Hypothalamus (tissue), 51 donors: Measurements from ENCODE around the gene PACRG.

ENCODE experiments used
- DNase-seq, 51 donors: peaks; one replicate each; lab custom pipeline; 2025; lab: John Stamatoyannopoulos, UW

The PACRG gene

GRCh38 chr6:162773996-162774395, 46.2 kb downstream of the PACRG start:
- DNase-seq: no peak

- no peak for DNase-seq
Observed at GRCh38 chr6:162777091-162777490, 49.3 kb downstream of the PACRG start.

GRCh38 chr6:162778603-162779002, 50.8 kb downstream of the PACRG start:
- no peak for DNase-seq

- DNase-seq: no peak
Observed at GRCh38 chr6:162785632-162786242, 58.0 kb downstream of the PACRG start.

GRCh38 chr6:162798546-162799266, 70.9 kb downstream of the PACRG start:
- no peak for DNase-seq

- no peak for DNase-seq
Observed at GRCh38 chr6:162814426-162814973, 86.7 kb downstream of the PACRG start.

- DNase-seq: no peak
Observed at GRCh38 chr6:162817196-162817595, 89.4 kb downstream of the PACRG start.

GRCh38 chr6:162819284-162819683, 91.5 kb downstream of the PACRG start:
- no peak for DNase-seq

- peak in 1 of 51 donors; percentile 14 for DNase-seq
Observed at GRCh38 chr6:162821102-162821501, 93.3 kb downstream of the PACRG start.

- no peak for DNase-seq
Observed at GRCh38 chr6:162825597-162825996, 97.8 kb downstream of the PACRG start.

GRCh38 chr6:162829013-162829742, 101.4 kb downstream of the PACRG start:
- DNase-seq: no peak

GRCh38 chr6:162833776-162834175, 106.0 kb downstream of the PACRG start:
- no peak for DNase-seq

- DNase-seq: no peak
Observed at GRCh38 chr6:162845972-162846371, 118.2 kb downstream of the PACRG start.

- no peak for DNase-seq
Observed at GRCh38 chr6:162846723-162847122, 118.9 kb downstream of the PACRG start.

GRCh38 chr6:162849269-162849668, 121.5 kb downstream of the PACRG start:
- DNase-seq: peak in 17 of 51 donors; percentile 19 to 71 (median 44)

- no peak for DNase-seq
Observed at GRCh38 chr6:162852192-162852591, 124.4 kb downstream of the PACRG start.

GRCh38 chr6:162852840-162853577, 125.2 kb downstream of the PACRG start:
- DNase-seq: peak in 2 of 51 donors; percentile 33 to 43

GRCh38 chr6:162854228-162854627, 126.5 kb downstream of the PACRG start:
- DNase-seq: peak in 1 of 51 donors; percentile 38

- DNase-seq: peak in 19 of 51 donors; percentile 17 to 63 (median 43)
Observed at GRCh38 chr6:162854734-162855191, 127.0 kb downstream of the PACRG start.

- peak in 38 of 51 donors; percentile 21 to 96 (median 68) for DNase-seq
Observed at GRCh38 chr6:162856885-162857284, 129.1 kb downstream of the PACRG start.
